ENCODE results near the gene SMARCC1. TPM values are rescaled to one million over a fixed set of nuclear protein-coding genes. Genes with fewer than 3 reads are reported as not detected.

The SMARCC1 gene
- total and polyA plus RNA-seq, 10 donors: 10.5 to 82.9 (median 44.7) TPM

- H3K27me3 ChIP-seq (replicated peaks in 1 of 7): no peaks in the 10 kb centered on the region
- no peaks in the 10 kb centered on the region for H3K9me3 ChIP-seq
- H3K4me3 ChIP-seq: peak overlapping the region; percentile 75 to 99 (median 96)
- peak overlapping the region; percentile 83 to 99 (median 96) for H3K27ac ChIP-seq
- TF ChIP-seq POLR2A (IDR thresholded peaks at IDR 0.05): no peak
- TF ChIP-seq CTCF (IDR thresholded peaks at IDR 0.05 in 8 of 11, conservative IDR thresholded peaks at IDR 0.05 in 3 of 11): no peak
- TF ChIP-seq POLR2AphosphoS5 (IDR thresholded peaks at IDR 0.05): no peak
- intact Hi-C loops (cut with DNase I; ENCODE audit: low total_unique reads): no loop called here
- peak; percentile 95 for DNase-seq
- peaks cover 0 to 10% (median 0%) of the 10 kb centered on the region in 6 donors for H3K36me3 ChIP-seq
- WGBS, 5 donors: 0 to 1% (median 0%) methylated on average over 30 to 54 of the region's 54 CpGs
- peaks cover 25 to 66% (median 45%) of the 10 kb centered on the region in 6 donors for H3K4me1 ChIP-seq
These were observed 680 bp downstream of the SMARCC1 start for GRCh38 chr3:47780741-47781684.

- 86 to 99% (median 92%) methylated on average over 3 of the region's 3 CpGs for WGBS, 5 donors
- H3K4me3 ChIP-seq: no peak overlapping the region
- H3K9me3 ChIP-seq: no peaks in the 10 kb centered on the region
- DNase-seq: peak; percentile 33
- peaks cover 0 to 10% (median 0%) of the 10 kb centered on the region in 6 donors for H3K36me3 ChIP-seq
- no peaks in the 10 kb centered on the region for H3K27me3 ChIP-seq (replicated peaks in 1 of 7)
- H3K27ac ChIP-seq: no peak overlapping the region
- intact Hi-C loops (cut with DNase I; ENCODE audit: low total_unique reads): no loop called here
- H3K4me1 ChIP-seq: peaks cover 25 to 87% (median 51%) of the 10 kb centered on the region in 6 donors
- TF ChIP-seq CTCF (IDR thresholded peaks at IDR 0.05 in 8 of 11, conservative IDR thresholded peaks at IDR 0.05 in 3 of 11) (no peak), POLR2AphosphoS5 (IDR thresholded peaks at IDR 0.05) (no peak), POLR2A (IDR thresholded peaks at IDR 0.05) (no peak)
These were observed 2.9 kb downstream of the SMARCC1 start for GRCh38 chr3:47778746-47779145.

GRCh38 chr3:47772788-47773187 lies 8.9 kb downstream of the SMARCC1 start:
- no peaks in the 10 kb centered on the region for H3K9me3 ChIP-seq
- intact Hi-C loops (cut with DNase I; ENCODE audit: low total_unique reads): no loop called here
- H3K27ac ChIP-seq: no peak overlapping the region
- peaks cover 3 to 57% (median 28%) of the 10 kb centered on the region in 6 donors for H3K36me3 ChIP-seq
- no peaks in the 10 kb centered on the region for H3K27me3 ChIP-seq (replicated peaks in 1 of 7)
- no peak for TF ChIP-seq CTCF (IDR thresholded peaks at IDR 0.05 in 8 of 11, conservative IDR thresholded peaks at IDR 0.05 in 3 of 11)
- no peak for TF ChIP-seq POLR2A (IDR thresholded peaks at IDR 0.05)
- TF ChIP-seq POLR2AphosphoS5 (IDR thresholded peaks at IDR 0.05): no peak
- H3K4me1 ChIP-seq: peaks cover 0 to 49% (median 10%) of the 10 kb centered on the region in 6 donors
- DNase-seq: peak; percentile 11
- 84 to 94% (median 93%) methylated on average over 8 of the region's 8 CpGs for whole genome bisulfite sequencing, 5 donors
- H3K4me3 ChIP-seq: no peak overlapping the region

GRCh38 chr3:47772047-47772446 lies 9.6 kb downstream of the SMARCC1 start:
- TF ChIP-seq CTCF (IDR thresholded peaks at IDR 0.05 in 8 of 11, conservative IDR thresholded peaks at IDR 0.05 in 3 of 11) (no peak), POLR2A (IDR thresholded peaks at IDR 0.05) (no peak), POLR2AphosphoS5 (IDR thresholded peaks at IDR 0.05) (no peak)
- Histone ChIP-seq H3K4me1 (peaks cover 0 to 42% (median 8%) of the 10 kb centered on the region in 6 donors), H3K4me3 (no peak overlapping the region), H3K36me3 (peaks cover 3 to 62% (median 28%) of the 10 kb centered on the region in 6 donors), H3K27ac (no peak overlapping the region), H3K27me3 (replicated peaks in 1 of 7) (no peaks in the 10 kb centered on the region), H3K9me3 (no peaks in the 10 kb centered on the region)
- 93 to 99% (median 97%) methylated on average over 8 of the region's 8 CpGs for whole genome bisulfite sequencing, 5 donors
- peak; percentile 9 for DNase-seq
- intact Hi-C loops (cut with DNase I; ENCODE audit: low total_unique reads): no loop called here

All from spleen (tissue), 11 donors.